ENCODE data around the gene PIP4K2A.

The PIP4K2A gene

GRCh38 chr10:22489975-22490374 is 224.4 kb downstream of the PIP4K2A start:
- no peak for DNase-seq (ENCODE audit: low read depth in 1 of 2, low spot score in 1 of 2)

DNA sequence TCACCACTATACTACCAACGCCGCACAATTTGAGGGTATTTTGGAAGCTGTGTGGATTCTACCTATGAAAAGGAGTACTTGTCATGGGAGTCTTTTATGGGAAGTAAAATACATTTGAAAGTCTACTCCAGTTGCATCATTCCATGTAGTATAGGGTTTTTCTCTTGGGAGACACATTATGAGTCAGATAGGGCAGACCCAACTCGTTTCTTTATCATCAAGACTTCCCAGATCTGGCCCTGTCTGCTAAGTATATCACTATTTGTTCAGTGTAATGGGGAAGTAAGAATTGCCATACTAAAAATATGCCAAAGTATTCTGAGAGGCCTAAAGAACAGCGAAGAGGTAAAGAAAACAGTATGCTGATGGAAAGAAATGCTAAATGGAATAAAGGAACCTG is 224.9 kb downstream of the PIP4K2A start:
- no peak for DNase-seq (ENCODE audit: low read depth in 1 of 2, low spot score in 1 of 2)

GRCh38 chr10:22486431-22486830 is 227.9 kb downstream of the PIP4K2A start:
- no peak for DNase-seq (ENCODE audit: low read depth in 1 of 2, low spot score in 1 of 2)

Data from stimulated activated CD4-positive, alpha-beta T cell treated with anti-CD3 and anti-CD28 coated beads, Interleukin-15, amount 100 ng/mL, for 1 hour (primary cell).